ENCODE measurements around the gene VASH2. TPM values are rescaled to one million over a fixed set of nuclear protein-coding genes. Genes with fewer than 3 reads are reported as not detected.

Gene VASH2
- total and polyA plus RNA-seq, 2 of the 8 experiments (the other 6 are each of a cell fraction or from before 2014, with no cell fraction given): 44.0 to 187 TPM

DNA sequence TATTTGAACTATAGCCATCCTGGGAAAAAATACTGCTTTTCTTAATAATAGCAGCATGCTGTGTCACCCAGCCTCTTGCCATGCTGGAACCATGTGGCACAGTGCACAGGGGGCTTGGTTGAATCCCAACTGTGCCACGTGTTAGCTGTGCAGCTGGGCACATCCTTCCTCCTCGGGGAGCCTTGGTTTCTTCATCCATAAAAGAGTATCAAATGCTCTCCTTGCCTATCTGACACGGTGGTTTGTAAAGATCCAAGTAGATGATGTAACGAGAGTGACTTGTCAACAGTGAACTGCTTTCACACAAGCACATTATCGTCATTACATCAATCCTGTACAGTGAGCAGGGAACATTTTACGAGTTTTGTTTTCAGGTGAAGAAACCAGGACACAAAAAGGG, 24.4 kb downstream of the VASH2 start:
- Histone ChIP-seq H3K9ac (replicated peaks in 1 of 4; ENCODE audit: extremely low read depth in 1 of 4, low read depth in 3 of 4, low read length in 3 of 4) (no peak overlapping the region), H2BK12ac (ENCODE audit: low read depth, low read length) (no peak overlapping the region), H2BK20ac (ENCODE audit: low read length) (no peak overlapping the region), H2BK5ac (ENCODE audit: low read depth, low read length) (no peak overlapping the region), H3K4ac (replicated peaks; ENCODE audit: insufficient read length, low read depth, low read length) (no peak overlapping the region), H4K91ac (replicated peaks; ENCODE audit: insufficient read length, low read length) (no peak overlapping the region), H3K14ac (ENCODE audit: insufficient read length) (no peak overlapping the region), H3K56ac (replicated peaks; ENCODE audit: insufficient read length, low read depth, low read length) (no peak overlapping the region), H3K27me3 (replicated peaks in 1 of 4; ENCODE audit: control insufficient read depth in 3 of 4, extremely low read depth in 1 of 4, insufficient read depth in 3 of 4, low read length in 3 of 4) (no peaks in the 10 kb centered on the region), H2AFZ (ENCODE audit: low read length) (no peak overlapping the region), H3K36me3 (ENCODE audit: control insufficient read depth in 2 of 4, insufficient read depth in 4 of 4, low read length in 3 of 4) (peaks cover 61 to 100% (median 90%) of the 10 kb centered on the region in 4 experiments), H2BK15ac (ENCODE audit: low read length) (no peak overlapping the region), H3K4me2 (ENCODE audit: insufficient read depth in 1 of 2, low read depth in 2 of 2, low read length in 2 of 2) (no peak overlapping the region), H3K4me1 (replicated peaks in 1 of 4; ENCODE audit: control insufficient read depth in 3 of 4, insufficient read depth in 4 of 4, low read length in 3 of 4) (peaks cover 0 to 8% (median 4%) of the 10 kb centered on the region in 4 experiments; a peak in 5 of 7 replicates), H3K79me1 (ENCODE audit: low read depth, low read length) (peaks cover 3% of the 10 kb centered on the region; the same call in 1 of the 2 replicates), H2AK5ac (ENCODE audit: low read depth, low read length) (no peak overlapping the region), H3K27ac (ENCODE audit: low read depth, low read length) (no peak overlapping the region), H4K5ac (ENCODE audit: insufficient read length, low read depth, low read length) (no peak overlapping the region), H3K79me2 (ENCODE audit: control insufficient read depth in 1 of 2, insufficient read depth in 2 of 2, low read length in 2 of 2) (no peaks in the 10 kb centered on the region; a peak in 1 of 4 replicates), H2BK120ac (replicated peaks; ENCODE audit: low read depth, low read length) (no peak overlapping the region), H4K8ac (ENCODE audit: extremely low read depth, insufficient read depth, low read length) (no peak overlapping the region), H3K23me2 (ENCODE audit: low read depth, low read length) (no peaks in the 10 kb centered on the region), H4K20me1 (replicated peaks in 1 of 2; ENCODE audit: control insufficient read depth in 1 of 2, insufficient read depth in 2 of 2, low read length in 2 of 2) (peaks cover 2 to 12% of the 10 kb centered on the region in 2 experiments), H3K9me3 (ENCODE audit: insufficient read depth in 2 of 2, low read depth in 1 of 2, low read length in 1 of 2) (no peaks in the 10 kb centered on the region), H3K23ac (ENCODE audit: insufficient read length) (no peak overlapping the region), H3K18ac (ENCODE audit: extremely low read depth, low read length) (no peak overlapping the region), H3K4me3 (ENCODE audit: extremely low read depth in 1 of 4, insufficient read depth in 2 of 4, low read depth in 3 of 4, low read length in 4 of 4) (no peak overlapping the region)
- POLR2A ChIA-PET (ENCODE audit: partially characterized antibody): interaction anchor here (1.0 to 12.9 kb wide), 3 partner anchors 12 to 23 kb away, joined by 3 to 240 read pairs (median 76); partner anchors contain the start of gene VASH2
- CTCF ChIA-PET (ENCODE audit: partially characterized antibody): interaction anchor here (1.5 to 1.9 kb wide), 2 partner anchors 9 to 21 kb away, joined by 5 to 9 read pairs; no protein-coding TSS in a partner anchor
- TF ChIP-seq SIN3A (conservative IDR thresholded peaks at IDR 0.05 in 1 of 2, IDR thresholded peaks at IDR 0.05 in 1 of 2; ENCODE audit: low read depth in 1 of 2, low read length in 2 of 2) (no peak), RFX5 (IDR thresholded peaks at IDR 0.05; ENCODE audit: borderline replicate concordance, low read depth, low read length) (no peak), POLR2AphosphoS5 (IDR thresholded peaks at IDR 0.05; ENCODE audit: low read depth, low read length) (peak; percentile 39; the same call in 1 of the 2 replicates), POLR2A (IDR thresholded peaks at IDR 0.05; ENCODE audit: control extremely low read depth in 1 of 2, low read depth in 2 of 2, low read length in 2 of 2) (0 out of 3 replicates have a peak, but pooled peaks of 1 of the 2 experiments have one; percentile 5)
- FAIRE-seq: no peak
- DNase-seq (ENCODE audit: low read depth in 1 of 2, low spot score in 2 of 2): no peak
- WGBS, 2 experiments (ENCODE audit: extremely low coverage in 1 of 2, insufficient coverage in 1 of 2, insufficient read length in 1 of 2, insufficient replicate concordance in 2 of 2, low coverage in 1 of 2, low lambda C conversion rate in 2 of 2, missing lambda C conversion rate in 1 of 2): 90% methylated on average over 6 of the region's 6 CpGs; no CpG with 5 or more reads in 1 of the 2 experiments
